B cell (primary cell): ENCODE results near the gene KCNH6.

Source experiments
- EZH2 ChIP-seq: IDR thresholded peaks from 2 replicates; pipeline ENCODE4 v1.6.1; 2012; ENCODE audit warnings: borderline replicate concordance, low read depth, mild to moderate bottlenecking, moderate library complexity, low read length; ENCODE audit not compliant: insufficient read depth, poor library complexity, severe bottlenecking
- TF ChIP-seq, protein P1 (sequence below): fragments of 200-600 bp; IDR thresholded peaks from one replicate; pipeline ENCODE4 v1.8.0; 2022; ENCODE audit warnings: antibody characterized with exemption, mild to moderate bottlenecking

GRCh38 chr17:63494300-63494928 lies 28.7 kb upstream of the KCNH6 start:
- TF ChIP-seq, protein P1, sequence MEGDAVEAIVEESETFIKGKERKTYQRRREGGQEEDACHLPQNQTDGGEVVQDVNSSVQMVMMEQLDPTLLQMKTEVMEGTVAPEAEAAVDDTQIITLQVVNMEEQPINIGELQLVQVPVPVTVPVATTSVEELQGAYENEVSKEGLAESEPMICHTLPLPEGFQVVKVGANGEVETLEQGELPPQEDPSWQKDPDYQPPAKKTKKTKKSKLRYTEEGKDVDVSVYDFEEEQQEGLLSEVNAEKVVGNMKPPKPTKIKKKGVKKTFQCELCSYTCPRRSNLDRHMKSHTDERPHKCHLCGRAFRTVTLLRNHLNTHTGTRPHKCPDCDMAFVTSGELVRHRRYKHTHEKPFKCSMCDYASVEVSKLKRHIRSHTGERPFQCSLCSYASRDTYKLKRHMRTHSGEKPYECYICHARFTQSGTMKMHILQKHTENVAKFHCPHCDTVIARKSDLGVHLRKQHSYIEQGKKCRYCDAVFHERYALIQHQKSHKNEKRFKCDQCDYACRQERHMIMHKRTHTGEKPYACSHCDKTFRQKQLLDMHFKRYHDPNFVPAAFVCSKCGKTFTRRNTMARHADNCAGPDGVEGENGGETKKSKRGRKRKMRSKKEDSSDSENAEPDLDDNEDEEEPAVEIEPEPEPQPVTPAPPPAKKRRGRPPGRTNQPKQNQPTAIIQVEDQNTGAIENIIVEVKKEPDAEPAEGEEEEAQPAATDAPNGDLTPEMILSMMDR, result no peak
- no peak for TF ChIP-seq EZH2
